Choroid plexus epithelial cell (primary cell): Measurements from ENCODE around the gene PKD1L1.

ENCODE experiments used
- DNase-seq: peaks from one replicate; pipeline ENCODE4 v3.0.0-alpha.2; 2010; ENCODE audit warnings: low read depth
- H3K4me3 ChIP-seq: 2 replicates; pipeline ENCODE4 v1.5.1; 2011; ENCODE audit warnings: low read depth, mild to moderate bottlenecking, control low read depth, low read length, moderate library complexity
- TF ChIP-seq, protein P1 (sequence below): conservative IDR thresholded peaks from 2 replicates; pipeline ENCODE4 v1.5.1; 2011; ENCODE audit warnings: low read depth, mild to moderate bottlenecking, control low read depth, inconsistent platforms, low read length, moderate library complexity

Gene PKD1L1

DNA sequence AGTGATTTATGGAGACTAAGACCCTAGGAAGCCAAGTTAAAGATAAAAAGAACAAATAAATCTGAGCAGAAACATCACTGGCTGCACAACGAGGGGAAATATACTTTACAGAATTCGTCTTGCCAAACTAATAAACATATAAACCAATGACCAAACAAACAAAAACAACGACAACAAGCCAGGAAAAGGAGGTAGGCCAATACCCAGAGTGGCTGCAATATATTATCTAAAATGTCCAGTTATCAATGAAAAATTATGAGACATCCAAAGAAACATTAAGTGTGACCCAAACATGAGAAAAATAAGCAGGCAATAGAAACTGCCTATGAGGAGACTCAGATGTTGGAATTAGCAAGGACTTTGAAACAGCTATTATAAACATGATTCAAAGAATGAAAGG, 81.0 kb downstream of the PKD1L1 start:
- TF ChIP-seq, protein P1, sequence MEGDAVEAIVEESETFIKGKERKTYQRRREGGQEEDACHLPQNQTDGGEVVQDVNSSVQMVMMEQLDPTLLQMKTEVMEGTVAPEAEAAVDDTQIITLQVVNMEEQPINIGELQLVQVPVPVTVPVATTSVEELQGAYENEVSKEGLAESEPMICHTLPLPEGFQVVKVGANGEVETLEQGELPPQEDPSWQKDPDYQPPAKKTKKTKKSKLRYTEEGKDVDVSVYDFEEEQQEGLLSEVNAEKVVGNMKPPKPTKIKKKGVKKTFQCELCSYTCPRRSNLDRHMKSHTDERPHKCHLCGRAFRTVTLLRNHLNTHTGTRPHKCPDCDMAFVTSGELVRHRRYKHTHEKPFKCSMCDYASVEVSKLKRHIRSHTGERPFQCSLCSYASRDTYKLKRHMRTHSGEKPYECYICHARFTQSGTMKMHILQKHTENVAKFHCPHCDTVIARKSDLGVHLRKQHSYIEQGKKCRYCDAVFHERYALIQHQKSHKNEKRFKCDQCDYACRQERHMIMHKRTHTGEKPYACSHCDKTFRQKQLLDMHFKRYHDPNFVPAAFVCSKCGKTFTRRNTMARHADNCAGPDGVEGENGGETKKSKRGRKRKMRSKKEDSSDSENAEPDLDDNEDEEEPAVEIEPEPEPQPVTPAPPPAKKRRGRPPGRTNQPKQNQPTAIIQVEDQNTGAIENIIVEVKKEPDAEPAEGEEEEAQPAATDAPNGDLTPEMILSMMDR: no peak
- H3K4me3 ChIP-seq: no peak overlapping the region
- no peak for DNase-seq

DNA sequence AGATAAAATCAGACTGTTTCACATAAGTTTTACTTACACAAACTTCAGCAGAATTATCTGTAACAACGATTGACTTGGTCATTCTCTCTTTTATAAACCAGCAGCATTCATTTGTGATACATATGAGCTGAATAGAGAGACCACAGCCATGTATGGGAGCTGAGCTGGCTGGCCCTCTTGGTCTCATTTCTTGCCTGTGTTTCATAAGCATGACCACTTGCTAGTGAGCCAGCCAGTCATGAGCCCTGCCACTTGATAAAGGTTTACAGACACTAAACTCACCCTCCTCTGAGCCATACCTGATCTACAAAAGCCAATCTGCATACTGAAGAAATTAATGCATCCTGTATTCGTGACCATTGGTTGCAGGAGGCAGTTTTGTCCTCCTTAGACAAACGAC, 82.1 kb downstream of the PKD1L1 start:
- DNase-seq: no peak
- H3K4me3 ChIP-seq: no peak overlapping the region
- TF ChIP-seq, protein P1: no peak

DNA sequence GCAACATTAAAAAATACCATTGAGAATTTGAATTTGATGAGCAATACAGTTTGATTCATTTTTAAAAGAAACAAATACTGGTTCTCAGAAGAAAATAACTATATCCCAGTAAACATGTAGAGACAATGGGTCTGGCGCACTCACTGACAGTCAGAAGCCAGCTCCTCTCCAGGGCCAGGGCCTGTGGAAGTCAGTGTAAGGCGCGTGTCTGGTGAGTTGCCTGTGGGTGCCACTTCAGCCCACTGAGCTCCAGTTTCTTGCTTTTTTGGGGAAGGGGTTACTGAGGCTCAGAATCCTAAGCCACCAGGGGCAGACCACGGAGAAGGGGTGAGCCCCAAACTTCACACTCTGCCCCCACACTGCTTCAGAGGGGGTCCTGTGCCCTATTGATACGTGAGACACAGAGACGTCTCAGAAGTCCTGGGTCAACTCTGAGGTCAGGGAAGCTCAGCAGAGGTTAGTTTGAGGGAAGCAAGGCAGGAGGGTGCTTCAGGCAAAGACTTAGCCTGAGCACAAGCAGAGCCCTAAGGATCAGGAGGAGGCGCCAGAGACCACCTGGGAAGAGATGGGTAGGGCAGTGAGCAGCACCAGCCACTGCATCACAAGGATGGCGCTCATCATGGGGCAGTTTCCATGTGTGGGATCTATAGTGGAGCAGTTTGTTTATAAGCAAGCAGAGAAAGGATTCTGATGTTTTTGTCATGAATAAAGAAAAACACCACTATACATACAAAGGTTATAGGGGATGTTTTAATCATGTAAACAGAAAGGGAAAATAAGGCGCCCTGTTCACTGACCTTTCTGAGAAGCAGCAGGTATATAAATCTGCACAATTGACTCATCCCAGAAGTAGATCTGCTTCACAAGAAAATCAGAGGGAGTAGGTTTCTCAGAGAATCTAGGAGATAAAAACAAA, 95.7 kb downstream of the PKD1L1 start:
- TF ChIP-seq, protein P1: peak; percentile 44
- DNase-seq: peak; percentile 19
- H3K4me3 ChIP-seq: no peak overlapping the region

DNA sequence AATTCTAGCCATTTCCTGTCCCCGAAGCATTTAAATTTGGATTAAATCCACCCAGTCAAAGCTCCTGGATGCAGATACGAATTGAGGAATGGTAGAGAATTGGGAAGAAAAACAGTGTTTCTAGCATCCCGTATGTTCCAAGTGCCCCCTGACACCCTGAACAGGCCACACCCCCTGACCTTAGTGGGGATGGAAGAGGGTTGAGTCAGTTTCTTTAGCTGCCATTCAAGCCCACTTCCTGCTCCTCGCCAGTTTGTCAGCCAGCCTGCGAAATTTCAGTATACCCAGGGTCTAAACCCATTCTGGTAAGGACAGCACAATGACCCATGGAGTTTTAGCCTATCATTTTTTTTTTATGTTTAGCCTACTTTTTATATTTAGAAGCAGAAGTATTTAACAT, 101.1 kb downstream of the PKD1L1 start:
- TF ChIP-seq, protein P1: no peak
- no peak for DNase-seq

DNA sequence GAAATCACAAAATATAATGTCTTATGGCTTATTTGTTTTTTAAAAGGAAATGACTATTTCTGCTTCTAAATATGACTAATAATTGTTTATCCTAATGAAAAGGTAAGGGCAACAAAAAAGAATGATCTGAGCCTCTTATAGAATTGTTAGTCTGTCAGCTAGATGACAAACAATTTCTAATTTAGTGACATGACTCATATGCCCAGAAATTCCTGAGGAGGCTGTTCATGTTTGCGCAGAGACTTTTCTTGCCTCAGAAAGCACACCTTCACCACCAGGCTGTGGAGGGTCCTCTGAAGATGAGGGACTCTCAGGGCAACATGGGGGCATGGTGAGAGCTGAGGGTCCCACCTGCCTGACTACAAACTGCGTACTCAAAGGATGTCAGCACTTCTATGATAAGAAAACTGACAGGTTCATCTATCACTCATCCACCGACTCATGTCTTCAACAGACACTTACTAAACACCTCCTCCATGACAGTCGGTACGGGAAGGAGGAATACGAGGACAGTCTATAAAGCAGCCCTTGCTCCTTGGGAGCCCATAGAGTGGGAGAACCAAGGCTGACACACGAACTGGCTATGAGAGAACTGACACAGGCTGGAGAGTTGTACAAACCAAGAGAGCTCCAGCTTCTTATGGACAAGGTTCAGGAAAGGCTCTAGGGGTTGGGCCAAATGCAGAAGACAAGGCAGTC, 102.0 kb downstream of the PKD1L1 start:
- DNase-seq: peak; percentile 42
- H3K4me3 ChIP-seq: no peak overlapping the region
- TF ChIP-seq, protein P1: peak; percentile 5

More for the DNA sequence above, 101.1 kb downstream of the PKD1L1 start:
- H3K4me3 ChIP-seq: no peak overlapping the region

DNA sequence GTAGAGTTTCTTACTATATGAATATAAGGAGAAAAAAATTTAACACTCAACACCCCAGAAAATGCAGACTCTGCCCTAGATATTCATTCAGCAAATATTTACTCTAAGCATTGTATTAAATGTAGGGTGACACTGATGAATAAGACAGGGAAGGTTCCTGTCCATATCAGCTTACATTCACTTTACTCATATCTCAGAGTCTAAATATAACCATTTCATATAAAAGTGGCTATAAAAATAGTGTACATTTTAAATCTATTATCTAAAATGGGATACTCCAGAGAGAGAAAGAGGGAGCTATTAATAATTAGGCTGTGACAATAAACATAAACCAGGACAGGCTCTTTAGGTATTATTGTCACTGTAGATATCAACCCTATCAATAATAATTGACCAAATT, 104.0 kb downstream of the PKD1L1 start:
- no peak overlapping the region for H3K4me3 ChIP-seq
- no peak for DNase-seq
- TF ChIP-seq, protein P1: no peak
